Liver (tissue), 9 donors: ENCODE data around the gene NFATC2. TPM values are rescaled to one million over a fixed set of nuclear protein-coding genes. Genes with fewer than 3 reads are reported as not detected.

ENCODE experiments used
- DNase-seq: peaks from one replicate; pipeline ENCODE4 v3.0.0-alpha.2; 2017; ENCODE audit warnings: low spot score
- H3K27ac ChIP-seq, 2 donors: one replicate each; pipeline ENCODE4 v1.7.0; 2013; ENCODE audit warnings: inconsistent platforms in 2 of 2, low read length in 2 of 2, control low read depth in 1 of 2, low read depth in 1 of 2, mild to moderate bottlenecking in 1 of 2
- H3K27me3 ChIP-seq, 4 donors: one replicate each; pipeline versions ENCODE4 v1.6.1 to v1.7.0; 2013; ENCODE audit warnings: low read length in 3 of 4, inconsistent platforms in 1 of 4, mild to moderate bottlenecking in 1 of 4, moderate library complexity in 1 of 4; ENCODE audit not compliant: control insufficient read depth in 4 of 4, insufficient read depth in 4 of 4
- H3K36me3 ChIP-seq, 4 donors: one replicate each; pipeline versions ENCODE4 v1.6.1 to v1.7.0; 2013; ENCODE audit warnings: low read length in 3 of 4, mild to moderate bottlenecking in 3 of 4, low read depth in 1 of 4, moderate library complexity in 1 of 4; ENCODE audit not compliant: control insufficient read depth in 4 of 4, insufficient read depth in 3 of 4
- H3K4me1 ChIP-seq, 4 donors: one replicate each; pipeline versions ENCODE4 v1.6.1 to v1.7.0; 2013; ENCODE audit warnings: low read length in 3 of 4, mild to moderate bottlenecking in 3 of 4, moderate library complexity in 1 of 4; ENCODE audit not compliant: control insufficient read depth in 4 of 4, insufficient read depth in 4 of 4
- H3K4me3 ChIP-seq, 3 donors: one replicate each; pipeline versions ENCODE4 v1.6.1 to v1.7.0; 2013; ENCODE audit warnings: low read length in 3 of 3, control low read depth in 1 of 3, low read depth in 1 of 3, mild to moderate bottlenecking in 1 of 3
- H3K9ac ChIP-seq, 2 donors: one replicate each; pipeline ENCODE4 v1.7.0; 2013; ENCODE audit warnings: low read length in 2 of 2, mild to moderate bottlenecking in 2 of 2, moderate library complexity in 2 of 2, control low read depth in 1 of 2, low read depth in 1 of 2
- H3K9me3 ChIP-seq, 4 donors: one replicate each; pipeline versions ENCODE4 v1.6.1 to v1.7.0; 2013; ENCODE audit warnings: low read length in 3 of 4; ENCODE audit not compliant: control insufficient read depth in 4 of 4
- EGR1 ChIP-seq, 2 donors: IDR thresholded peaks; 2 replicates each; pipeline ENCODE4 v1.6.1; 2016 to 2018; ENCODE audit warnings: antibody characterized with exemption in 2 of 2, low read depth in 2 of 2
- FOXA1 ChIP-seq: IDR thresholded peaks from 2 replicates; pipeline ENCODE4 v1.6.1; 2016; ENCODE audit warnings: antibody characterized with exemption
- FOXA2 ChIP-seq: IDR thresholded peaks from 2 replicates; pipeline ENCODE4 v1.6.1; 2016; ENCODE audit warnings: antibody characterized with exemption
- GABPA ChIP-seq, 2 donors: IDR thresholded peaks in 1 of 2; conservative IDR thresholded peaks in 1 of 2; 2 replicates each; pipeline ENCODE4 v1.6.1; 2016; ENCODE audit warnings: antibody characterized with exemption in 2 of 2, mild to moderate bottlenecking in 1 of 2, moderate library complexity in 1 of 2
- HNF4A ChIP-seq, 2 donors: conservative IDR thresholded peaks; 2 replicates each; pipeline ENCODE4 v1.6.1; 2016; ENCODE audit warnings: antibody characterized with exemption in 2 of 2, mild to moderate bottlenecking in 2 of 2
- HNF4G ChIP-seq: IDR thresholded peaks from 2 replicates; pipeline ENCODE4 v1.6.1; 2016; ENCODE audit warnings: antibody characterized with exemption
- JUND ChIP-seq, 2 donors: IDR thresholded peaks; 2 replicates each; pipeline ENCODE4 v1.6.1; 2016; ENCODE audit warnings: antibody characterized with exemption in 2 of 2
- NR2F2 ChIP-seq: IDR thresholded peaks from 2 replicates; pipeline ENCODE4 v1.6.1; 2016; ENCODE audit warnings: antibody characterized with exemption
- RAD21 ChIP-seq, 2 donors: IDR thresholded peaks; 2 replicates each; pipeline ENCODE4 v1.6.1; 2016; ENCODE audit warnings: antibody characterized with exemption in 2 of 2, mild to moderate bottlenecking in 2 of 2
- RXRA ChIP-seq, 2 donors: IDR thresholded peaks; 2 replicates each; pipeline ENCODE4 v1.6.1; 2017 to 2018; ENCODE audit warnings: antibody characterized with exemption in 2 of 2, mild to moderate bottlenecking in 1 of 2
- SP1 ChIP-seq: IDR thresholded peaks from 2 replicates; pipeline ENCODE4 v1.6.1; 2018; ENCODE audit warnings: antibody characterized with exemption, mild to moderate bottlenecking
- TAF1 ChIP-seq: conservative IDR thresholded peaks from 2 replicates; pipeline ENCODE4 v1.6.1; 2016; ENCODE audit warnings: antibody characterized with exemption, mild to moderate bottlenecking
- YY1 ChIP-seq: IDR thresholded peaks from 2 replicates; pipeline ENCODE4 v1.6.1; 2016; ENCODE audit warnings: antibody characterized with exemption, mild to moderate bottlenecking
- WGBS: extraction: QIAGEN DNeasy Blood & Tissue Kit; methylation state at CpG from one replicate; pipeline ENCODE4 v1.1.7; 2013; 5-methylcytosine and 5-hydroxymethylcytosine counted together
- polyA plus RNA-seq, 2 donors: library from polyadenylated mRNA; stranded (reverse) in 1 of 2; unstranded in 1 of 2; fragments of 200-250 nt in 1 of 2; fragments of >200 nt in 1 of 2; fragmentation: Nextera tagmentation in 1 of 2; extraction: Ambion mirVana in 1 of 2; gene quantifications; one replicate each; pipeline versions ENCODE4 v1.2.1 to v1.2.3, GENCODE V29; 2013 to 2015
- total RNA-seq, 2 donors: library from RNA; depleted of rRNA; stranded (reverse); fragments of >200 nt; gene quantifications; one replicate each; pipeline ENCODE4 v1.2.3, GENCODE V29; 2014
- TF ChIP-seq, protein P1 (sequence below): fragments of 150-350 bp; IDR thresholded peaks from 2 replicates; pipeline ENCODE4 v1.5.1; 2017; ENCODE audit warnings: improper control_type of control experiment, low read depth, low read length; ENCODE audit not compliant: missing input control
- TF ChIP-seq, protein P2 (sequence below): IDR thresholded peaks from 2 replicates; pipeline ENCODE4 v1.6.1; 2016; ENCODE audit warnings: antibody characterized with exemption
- TF ChIP-seq, protein P3 (sequence below): IDR thresholded peaks from 2 replicates; pipeline ENCODE4 v1.6.1; 2016; ENCODE audit warnings: antibody characterized with exemption
- TF ChIP-seq, protein P4 (sequence below): IDR thresholded peaks from 2 replicates; pipeline ENCODE4 v1.6.1; 2016; ENCODE audit warnings: antibody characterized with exemption, mild to moderate bottlenecking
- TF ChIP-seq, protein P5 (sequence below): IDR thresholded peaks from 2 replicates; pipeline ENCODE4 v1.6.1; 2016; ENCODE audit warnings: antibody characterized with exemption
- donor health status: healthy.
- donor health status: healthy.
- donor health status: healthy.
- donor health status: healthy.
- donor health status: healthy.

NFATC2 gene
- total and polyA plus RNA-seq, 4 donors, result 1.2 to 6.7 (median 2.6) TPM

DNA sequence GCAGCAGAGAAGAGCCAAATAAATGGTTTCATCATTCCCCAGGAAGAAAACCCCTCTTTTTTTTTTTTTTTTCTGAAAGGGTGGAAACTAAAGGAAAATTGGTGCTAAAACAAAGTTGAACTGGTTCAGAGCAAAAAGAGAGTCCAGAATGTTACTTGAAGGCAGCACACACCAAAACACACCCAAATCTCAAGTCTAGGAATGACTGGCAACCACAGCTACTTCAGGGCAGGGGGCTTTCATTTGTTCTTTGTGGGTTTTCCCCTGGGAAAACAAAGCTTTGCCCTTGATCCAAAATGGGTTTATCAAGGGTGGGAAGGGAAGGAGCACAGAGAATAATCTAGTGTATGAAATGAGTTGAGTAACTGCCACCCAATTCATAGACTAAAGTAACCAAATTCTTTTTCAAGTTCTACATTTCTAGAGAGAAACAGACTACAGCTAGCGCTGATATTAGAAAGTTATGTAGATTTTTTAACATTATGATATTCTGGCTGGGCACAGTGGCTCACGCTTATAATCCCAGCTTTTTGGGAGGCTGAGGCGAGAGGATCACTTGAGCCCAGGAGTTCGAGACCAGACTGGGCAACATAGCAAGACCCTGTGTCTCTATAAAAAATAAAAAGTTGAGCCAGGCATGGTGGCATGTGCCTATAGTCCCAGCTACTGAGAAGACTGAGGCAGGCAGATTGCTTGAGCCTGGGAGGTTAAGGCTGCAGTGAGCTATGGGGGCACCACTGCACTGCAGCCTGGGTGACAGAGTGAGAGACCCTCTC is 119.8 kb downstream of the NFATC2 start (continued):
- no peak for TF ChIP-seq SP1

DNA sequence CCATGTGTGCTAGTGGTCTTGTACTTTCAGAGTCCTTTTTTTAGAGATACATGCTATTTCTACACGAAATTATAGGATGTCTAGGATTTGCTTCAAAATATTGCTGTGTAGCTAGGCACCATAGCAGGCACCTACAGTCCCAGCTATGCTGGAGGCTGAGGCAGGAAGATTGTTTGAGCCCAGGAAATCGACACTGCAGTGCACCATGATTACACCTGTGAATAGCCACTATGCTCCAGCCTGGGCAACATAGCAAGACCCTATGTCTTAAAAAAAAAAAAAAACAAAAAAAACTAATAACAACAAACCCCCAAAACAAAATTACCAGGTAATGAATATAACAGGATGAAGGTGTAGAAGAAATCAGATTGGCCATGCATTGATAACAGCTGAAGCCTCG is 121.7 kb downstream of the NFATC2 start:
- no peaks in the 10 kb centered on the region for H3K9me3 ChIP-seq
- H3K9ac ChIP-seq, result no peak overlapping the region
- H3K36me3 ChIP-seq, result peaks cover 0 to 11% (median 7%) of the 10 kb centered on the region in 4 donors
- H3K4me3 ChIP-seq, result no peak overlapping the region
- no peak for DNase-seq
- WGBS, result 93% methylated on average over 3 of the region's 3 CpGs
- no peaks in the 10 kb centered on the region for H3K27me3 ChIP-seq
- H3K27ac ChIP-seq, result no peak overlapping the region
- TF ChIP-seq SP1, result no peak
- TF ChIP-seq JUND (IDR thresholded peaks at IDR 0.05), result no peak
- TF ChIP-seq EGR1 (IDR thresholded peaks at IDR 0.05; ENCODE audit: low read depth in 2 of 2), result no peak
- TF ChIP-seq FOXA1, result no peak
- TF ChIP-seq, protein P1, sequence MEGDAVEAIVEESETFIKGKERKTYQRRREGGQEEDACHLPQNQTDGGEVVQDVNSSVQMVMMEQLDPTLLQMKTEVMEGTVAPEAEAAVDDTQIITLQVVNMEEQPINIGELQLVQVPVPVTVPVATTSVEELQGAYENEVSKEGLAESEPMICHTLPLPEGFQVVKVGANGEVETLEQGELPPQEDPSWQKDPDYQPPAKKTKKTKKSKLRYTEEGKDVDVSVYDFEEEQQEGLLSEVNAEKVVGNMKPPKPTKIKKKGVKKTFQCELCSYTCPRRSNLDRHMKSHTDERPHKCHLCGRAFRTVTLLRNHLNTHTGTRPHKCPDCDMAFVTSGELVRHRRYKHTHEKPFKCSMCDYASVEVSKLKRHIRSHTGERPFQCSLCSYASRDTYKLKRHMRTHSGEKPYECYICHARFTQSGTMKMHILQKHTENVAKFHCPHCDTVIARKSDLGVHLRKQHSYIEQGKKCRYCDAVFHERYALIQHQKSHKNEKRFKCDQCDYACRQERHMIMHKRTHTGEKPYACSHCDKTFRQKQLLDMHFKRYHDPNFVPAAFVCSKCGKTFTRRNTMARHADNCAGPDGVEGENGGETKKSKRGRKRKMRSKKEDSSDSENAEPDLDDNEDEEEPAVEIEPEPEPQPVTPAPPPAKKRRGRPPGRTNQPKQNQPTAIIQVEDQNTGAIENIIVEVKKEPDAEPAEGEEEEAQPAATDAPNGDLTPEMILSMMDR, result no peak
- no peak for TF ChIP-seq GABPA (IDR thresholded peaks at IDR 0.05 in 1 of 2, conservative IDR thresholded peaks at IDR 0.05 in 1 of 2)
- TF ChIP-seq NR2F2, result no peak
- no peak for TF ChIP-seq HNF4A (conservative IDR thresholded peaks at IDR 0.05)
- no peak for TF ChIP-seq TAF1
- no peak for TF ChIP-seq FOXA2
- TF ChIP-seq RXRA (IDR thresholded peaks at IDR 0.05), result no peak
- TF ChIP-seq, protein P2, sequence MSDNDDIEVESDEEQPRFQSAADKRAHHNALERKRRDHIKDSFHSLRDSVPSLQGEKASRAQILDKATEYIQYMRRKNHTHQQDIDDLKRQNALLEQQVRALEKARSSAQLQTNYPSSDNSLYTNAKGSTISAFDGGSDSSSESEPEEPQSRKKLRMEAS, result no peak
- TF ChIP-seq, protein P3, sequence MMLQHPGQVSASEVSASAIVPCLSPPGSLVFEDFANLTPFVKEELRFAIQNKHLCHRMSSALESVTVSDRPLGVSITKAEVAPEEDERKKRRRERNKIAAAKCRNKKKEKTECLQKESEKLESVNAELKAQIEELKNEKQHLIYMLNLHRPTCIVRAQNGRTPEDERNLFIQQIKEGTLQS, result no peak
- TF ChIP-seq, protein P4, sequence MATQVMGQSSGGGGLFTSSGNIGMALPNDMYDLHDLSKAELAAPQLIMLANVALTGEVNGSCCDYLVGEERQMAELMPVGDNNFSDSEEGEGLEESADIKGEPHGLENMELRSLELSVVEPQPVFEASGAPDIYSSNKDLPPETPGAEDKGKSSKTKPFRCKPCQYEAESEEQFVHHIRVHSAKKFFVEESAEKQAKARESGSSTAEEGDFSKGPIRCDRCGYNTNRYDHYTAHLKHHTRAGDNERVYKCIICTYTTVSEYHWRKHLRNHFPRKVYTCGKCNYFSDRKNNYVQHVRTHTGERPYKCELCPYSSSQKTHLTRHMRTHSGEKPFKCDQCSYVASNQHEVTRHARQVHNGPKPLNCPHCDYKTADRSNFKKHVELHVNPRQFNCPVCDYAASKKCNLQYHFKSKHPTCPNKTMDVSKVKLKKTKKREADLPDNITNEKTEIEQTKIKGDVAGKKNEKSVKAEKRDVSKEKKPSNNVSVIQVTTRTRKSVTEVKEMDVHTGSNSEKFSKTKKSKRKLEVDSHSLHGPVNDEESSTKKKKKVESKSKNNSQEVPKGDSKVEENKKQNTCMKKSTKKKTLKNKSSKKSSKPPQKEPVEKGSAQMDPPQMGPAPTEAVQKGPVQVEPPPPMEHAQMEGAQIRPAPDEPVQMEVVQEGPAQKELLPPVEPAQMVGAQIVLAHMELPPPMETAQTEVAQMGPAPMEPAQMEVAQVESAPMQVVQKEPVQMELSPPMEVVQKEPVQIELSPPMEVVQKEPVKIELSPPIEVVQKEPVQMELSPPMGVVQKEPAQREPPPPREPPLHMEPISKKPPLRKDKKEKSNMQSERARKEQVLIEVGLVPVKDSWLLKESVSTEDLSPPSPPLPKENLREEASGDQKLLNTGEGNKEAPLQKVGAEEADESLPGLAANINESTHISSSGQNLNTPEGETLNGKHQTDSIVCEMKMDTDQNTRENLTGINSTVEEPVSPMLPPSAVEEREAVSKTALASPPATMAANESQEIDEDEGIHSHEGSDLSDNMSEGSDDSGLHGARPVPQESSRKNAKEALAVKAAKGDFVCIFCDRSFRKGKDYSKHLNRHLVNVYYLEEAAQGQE, result no peak
- TF ChIP-seq YY1, result no peak
- TF ChIP-seq RAD21 (IDR thresholded peaks at IDR 0.05), result no peak
- TF ChIP-seq HNF4G, result no peak
- TF ChIP-seq, protein P5, sequence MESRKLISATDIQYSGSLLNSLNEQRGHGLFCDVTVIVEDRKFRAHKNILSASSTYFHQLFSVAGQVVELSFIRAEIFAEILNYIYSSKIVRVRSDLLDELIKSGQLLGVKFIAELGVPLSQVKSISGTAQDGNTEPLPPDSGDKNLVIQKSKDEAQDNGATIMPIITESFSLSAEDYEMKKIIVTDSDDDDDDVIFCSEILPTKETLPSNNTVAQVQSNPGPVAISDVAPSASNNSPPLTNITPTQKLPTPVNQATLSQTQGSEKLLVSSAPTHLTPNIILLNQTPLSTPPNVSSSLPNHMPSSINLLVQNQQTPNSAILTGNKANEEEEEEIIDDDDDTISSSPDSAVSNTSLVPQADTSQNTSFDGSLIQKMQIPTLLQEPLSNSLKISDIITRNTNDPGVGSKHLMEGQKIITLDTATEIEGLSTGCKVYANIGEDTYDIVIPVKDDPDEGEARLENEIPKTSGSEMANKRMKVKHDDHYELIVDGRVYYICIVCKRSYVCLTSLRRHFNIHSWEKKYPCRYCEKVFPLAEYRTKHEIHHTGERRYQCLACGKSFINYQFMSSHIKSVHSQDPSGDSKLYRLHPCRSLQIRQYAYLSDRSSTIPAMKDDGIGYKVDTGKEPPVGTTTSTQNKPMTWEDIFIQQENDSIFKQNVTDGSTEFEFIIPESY, result no peak
- no peaks in the 10 kb centered on the region for H3K4me1 ChIP-seq
